ENCODE measurements around the gene GABRR2. TPM values are rescaled to one million over a fixed set of nuclear protein-coding genes. Genes with fewer than 3 reads are reported as not detected.

GABRR2 gene
- total and polyA plus RNA-seq, 2 donors from 2014 or later: 0.38 TPM; not detected in 1

DNA sequence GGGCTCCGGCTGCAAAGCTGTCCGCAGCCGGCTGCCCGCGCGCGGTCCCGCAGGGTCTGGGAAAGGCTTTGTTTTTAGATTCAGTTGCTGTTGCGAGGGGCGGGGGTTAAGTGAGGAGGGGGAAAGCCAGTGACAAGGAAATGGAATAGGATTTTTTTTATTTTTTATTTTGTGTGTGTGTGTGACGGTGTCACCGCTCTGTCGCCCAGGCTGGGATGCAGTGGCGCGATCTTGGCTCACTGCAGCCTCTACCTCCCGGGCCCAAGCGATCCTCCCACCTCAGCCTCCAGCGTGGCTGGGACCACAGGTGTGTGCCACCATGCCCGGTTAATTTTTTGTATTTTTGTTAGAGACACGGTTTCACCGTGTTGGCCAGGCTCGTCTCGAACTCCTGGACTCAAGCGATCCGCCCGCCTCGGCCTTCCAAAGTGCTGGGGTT lies 38.0 kb upstream of the GABRR2 start:
- H3K27me3 ChIP-seq (ENCODE audit: control insufficient read depth, insufficient read depth, low read length): no peaks in the 10 kb centered on the region
- peak overlapping the region; percentile 93 to 97 for H3K27ac ChIP-seq (ENCODE audit: low read depth in 2 of 2, low read length in 2 of 2)
- peak overlapping the region; percentile 36 to 96 (median 55) for H3K4me3 ChIP-seq (ENCODE audit: low read length in 3 of 3)
- intact Hi-C loops (cut with DNase I): no loop called here
- TF ChIP-seq CTCF (IDR thresholded peaks at IDR 0.05; ENCODE audit: borderline replicate concordance, extremely low read depth, insufficient read depth): no peak
- DNase-seq (no peak), FAIRE-seq (no peak)
- peaks cover 0 to 10% (median 10%) of the 10 kb centered on the region in 3 donors for H3K4me1 ChIP-seq (ENCODE audit: control insufficient read depth in 2 of 3, insufficient read depth in 2 of 3, low read depth in 1 of 3, low read length in 3 of 3)
- H3K9ac ChIP-seq (ENCODE audit: low read length in 3 of 3): peak overlapping the region; percentile 30 to 98 (median 32)
- H3K36me3 ChIP-seq (ENCODE audit: control insufficient read depth in 2 of 3, insufficient read depth in 3 of 3, low read length in 3 of 3): no peaks in the 10 kb centered on the region
- H3K9me3 ChIP-seq (ENCODE audit: control insufficient read depth in 2 of 3, insufficient read depth in 1 of 3, low read length in 3 of 3): no peaks in the 10 kb centered on the region

DNA sequence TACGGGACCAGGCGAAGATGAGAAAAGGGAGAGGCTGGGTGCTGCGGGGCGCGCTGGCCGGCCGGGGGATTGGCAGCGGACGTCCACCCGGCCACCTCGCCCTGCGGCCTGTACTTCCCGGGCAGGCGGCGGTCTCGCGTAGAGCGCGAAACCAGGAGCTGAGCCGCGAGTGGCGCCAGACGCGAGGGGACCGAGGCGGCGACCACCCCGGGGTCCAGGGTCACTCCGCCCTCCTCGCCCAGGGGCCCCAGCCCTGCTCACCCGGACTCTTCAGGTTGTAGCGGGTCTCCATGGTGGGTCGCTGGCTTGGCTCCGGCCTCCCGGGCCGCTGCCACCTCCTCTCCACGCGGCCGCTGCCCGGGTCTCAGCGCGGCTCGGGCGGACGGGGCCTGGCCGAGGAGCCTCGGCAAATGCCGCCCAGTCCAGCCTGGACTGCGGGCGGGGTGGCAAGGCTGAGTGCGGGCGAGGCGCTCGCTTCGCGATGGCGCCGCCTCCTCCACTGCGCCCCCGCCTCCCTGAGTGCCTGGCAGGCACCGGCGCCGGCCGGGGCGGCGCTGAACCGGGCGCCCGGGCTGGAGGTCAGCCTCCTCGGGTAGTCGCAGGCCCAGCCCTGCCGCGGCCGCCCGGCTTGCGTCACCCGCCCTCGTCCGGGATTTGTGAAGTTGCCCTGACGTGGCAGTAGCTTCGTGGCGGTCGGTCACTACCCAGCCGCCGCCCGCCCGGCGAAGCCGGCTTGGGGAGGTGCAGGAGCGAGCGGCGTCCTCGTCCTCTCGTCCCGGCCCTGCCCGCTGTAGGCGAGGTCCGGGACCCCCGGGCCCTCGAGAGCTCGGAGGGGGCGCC lies 37.4 kb upstream of the GABRR2 start, which contains the start of gene UBE2J1:
UBE2J1 (minus strand) TSS at position 445 of the 840 bp plus-strand sequence; CDS start at position 292, 153 bp downstream.
- H3K36me3 ChIP-seq (ENCODE audit: control insufficient read depth in 2 of 3, insufficient read depth in 3 of 3, low read length in 3 of 3): no peaks in the 10 kb centered on the region
- peak within 1 kb of the TSS; percentile 93 to 97 for H3K27ac ChIP-seq (ENCODE audit: low read depth in 2 of 2, low read length in 2 of 2)
- no peaks in the 10 kb centered on the region for H3K27me3 ChIP-seq (ENCODE audit: control insufficient read depth, insufficient read depth, low read length)
- no peak for FAIRE-seq
- no peaks in the 10 kb centered on the region for H3K9me3 ChIP-seq (ENCODE audit: control insufficient read depth in 2 of 3, insufficient read depth in 1 of 3, low read length in 3 of 3)
- H3K4me3 ChIP-seq (ENCODE audit: low read length in 3 of 3): peak within 1 kb of the TSS; percentile 90 to 96 (median 92)
- H3K9ac ChIP-seq (ENCODE audit: low read length in 3 of 3): peak within 1 kb of the TSS; percentile 82 to 98 (median 92)
- peak; percentile 89 to 98 (median 94) for DNase-seq
- no peak for TF ChIP-seq CTCF (IDR thresholded peaks at IDR 0.05; ENCODE audit: borderline replicate concordance, extremely low read depth, insufficient read depth)
- peaks cover 0 to 14% (median 14%) of the 10 kb centered on the region in 3 donors for H3K4me1 ChIP-seq (ENCODE audit: control insufficient read depth in 2 of 3, insufficient read depth in 2 of 3, low read depth in 1 of 3, low read length in 3 of 3)
- intact Hi-C loops (cut with DNase I): no loop called here

- no peak for TF ChIP-seq CTCF (IDR thresholded peaks at IDR 0.05; ENCODE audit: borderline replicate concordance, extremely low read depth, insufficient read depth)
- Histone ChIP-seq H3K27ac (ENCODE audit: low read depth in 2 of 2, low read length in 2 of 2) (peak overlapping the region; percentile 93 to 97), H3K9me3 (ENCODE audit: control insufficient read depth in 2 of 3, insufficient read depth in 1 of 3, low read length in 3 of 3) (no peaks in the 10 kb centered on the region), H3K9ac (ENCODE audit: low read length in 3 of 3) (peak overlapping the region; percentile 82 to 98 (median 92)), H3K36me3 (ENCODE audit: control insufficient read depth in 2 of 3, insufficient read depth in 3 of 3, low read length in 3 of 3) (no peaks in the 10 kb centered on the region), H3K4me1 (ENCODE audit: control insufficient read depth in 2 of 3, insufficient read depth in 2 of 3, low read depth in 1 of 3, low read length in 3 of 3) (peaks cover 0 to 14% (median 14%) of the 10 kb centered on the region in 3 donors), H3K4me3 (ENCODE audit: low read length in 3 of 3) (peak overlapping the region; percentile 90 to 96 (median 92)), H3K27me3 (ENCODE audit: control insufficient read depth, insufficient read depth, low read length) (no peaks in the 10 kb centered on the region)
- no peak for FAIRE-seq
- intact Hi-C loops (cut with DNase I): no loop called here
- DNase-seq: peak in 1 of 5 donors; percentile 74
Measured at GRCh38 chr6:89351671-89352277, 36.7 kb upstream of the GABRR2 start.
